HCT116 (cell line): Measurements from ENCODE around the gene CFD. TPM values are rescaled to one million over a fixed set of nuclear protein-coding genes. Genes with fewer than 3 reads are reported as not detected.

Experiments
- ATAC-seq: fragments of 200-7000 bp; cut with Tn5 transposase; 2 replicates; pipeline ENCODE4 v1.9.1; 2020; ENCODE audit warnings: mild to moderate bottlenecking, moderate library complexity
- BruUV-seq: library from RNA; stranded (reverse); fragments of 400-500 nt; replicated peaks from 2 replicates; lab custom pipeline; 2021; lab: Mats Ljungman, UMichigan
- CTCF ChIA-PET: fragments of 300-600 bp; sonication (Branson Sonifier 250); formaldehyde crosslinking; loops from one replicate; lab custom pipeline; 2021; ENCODE audit warnings: antibody characterized with exemption; lab: Charles Lee
- POLR2A ChIA-PET: fragments of 300-600, 350-600 bp; sonication (Branson Sonifier 250); formaldehyde crosslinking; loops from one replicate; lab custom pipeline; 2021; ENCODE audit warnings: antibody characterized with exemption; lab: Charles Lee
- RAD21 ChIA-PET, 2 experiments: fragments of 300-600 bp; sonication (Branson Sonifier 250); formaldehyde crosslinking; loops; one replicate each; lab custom pipeline; 2023; ENCODE audit warnings: low total read pairs in 2 of 2; ENCODE audit not compliant: uncharacterized antibody in 2 of 2, unreplicated experiment in 2 of 2, low non-redundant PET in 1 of 2; lab: Charles Lee
- DNase-seq: peaks from one replicate; pipeline ENCODE4 v3.0.0-alpha.2; 2010; ENCODE audit warnings: low read depth, low spot score
- H2AFZ ChIP-seq: fragments of 200-600 bp; shearing (Covaris generic), sonication (generic); 2 replicates; pipeline ENCODE4 v1.6.1; 2017; ENCODE audit warnings: low read depth, mixed run types, mixed read lengths, antibody characterized with exemption, low read length; ENCODE audit not compliant: poor library complexity, severe bottlenecking
- H3K27ac ChIP-seq: 2 replicates; pipeline ENCODE4 v1.5.1; 2012; ENCODE audit warnings: low read depth, low read length
- H3K27me3 ChIP-seq: fragments of 200-600 bp; sonication (generic); 2 replicates; pipeline ENCODE4 v1.6.1; 2016; ENCODE audit warnings: mixed run types, low read length, mixed read lengths; ENCODE audit not compliant: insufficient read depth
- H3K36me3 ChIP-seq, 2 experiments: fragments of 200-500 bp in 1 of 2; fragments of 200-600 bp in 1 of 2; sonication (Bioruptor generic) in 1 of 2; sonication (generic) in 1 of 2; 2 replicates each; pipeline versions ENCODE4 v1.5.1 to v1.6.1; 2014 to 2016; ENCODE audit warnings: low read length in 2 of 2, inconsistent platforms in 1 of 2, mixed read lengths in 1 of 2, mixed run types in 1 of 2; ENCODE audit not compliant: insufficient read depth in 2 of 2, control insufficient read depth in 1 of 2
- H3K4me1 ChIP-seq, 2 experiments: fragments of 200-600 bp in 1 of 2; sonication (generic) in 1 of 2; 2 replicates each; pipeline versions ENCODE4 v1.5.1 to v1.6.1; 2012 to 2017; ENCODE audit warnings: low read length in 2 of 2, inconsistent platforms in 1 of 2, mild to moderate bottlenecking in 1 of 2, mixed read lengths in 1 of 2, mixed run types in 1 of 2, moderate library complexity in 1 of 2; ENCODE audit not compliant: insufficient read depth in 2 of 2, control insufficient read depth in 1 of 2
- H3K4me2 ChIP-seq: fragments of 200-600 bp; sonication (generic); 2 replicates; pipeline ENCODE4 v1.6.1; 2017; ENCODE audit warnings: mixed run types, low read length, mixed read lengths
- H3K4me3 ChIP-seq, 2 experiments: fragments of 200-600 bp in 1 of 2; sonication (generic) in 1 of 2; replicated peaks in 1 of 2; 2 replicates each; pipeline ENCODE4 v1.5.1; 2011 to 2016; ENCODE audit warnings: low read length in 2 of 2, control low read depth in 1 of 2, low read depth in 1 of 2, mild to moderate bottlenecking in 1 of 2, mixed read lengths in 1 of 2, mixed run types in 1 of 2
- H3K79me2 ChIP-seq: fragments of 200-600 bp; sonication (generic); 2 replicates; pipeline ENCODE4 v1.6.1; 2017; ENCODE audit warnings: mild to moderate bottlenecking, mixed run types, low read length, moderate library complexity, mixed read lengths; ENCODE audit not compliant: insufficient read depth
- H3K9ac ChIP-seq: fragments of 200-600 bp; sonication (generic); 2 replicates; pipeline ENCODE4 v1.6.1; 2016; ENCODE audit warnings: low read length, mixed read lengths
- H3K9me2 ChIP-seq: fragments of 200-600 bp; sonication (generic), shearing (Covaris generic); 2 replicates; pipeline ENCODE4 v1.6.1; 2017; ENCODE audit warnings: mixed run types, mild to moderate bottlenecking, moderate library complexity; ENCODE audit not compliant: insufficient read depth
- H3K9me3 ChIP-seq, 2 experiments: fragments of 200-500 bp in 1 of 2; fragments of 200-600 bp in 1 of 2; sonication (Bioruptor generic) in 1 of 2; sonication (generic) in 1 of 2; 2 replicates each; pipeline ENCODE4 v1.6.1; 2014 to 2017; ENCODE audit warnings: low read length in 2 of 2, mixed read lengths in 2 of 2, inconsistent platforms in 1 of 2, low read depth in 1 of 2, mild to moderate bottlenecking in 1 of 2, mixed run types in 1 of 2, moderate library complexity in 1 of 2; ENCODE audit not compliant: control insufficient read depth in 1 of 2, insufficient read depth in 1 of 2
- H4K20me1 ChIP-seq: fragments of 200-600 bp; sonication (generic), shearing (Covaris generic); 2 replicates; pipeline ENCODE4 v1.6.1; 2017; ENCODE audit warnings: mixed run types, mild to moderate bottlenecking, moderate library complexity; ENCODE audit not compliant: insufficient read depth
- EZH2 ChIP-seq: fragments of 200-600 bp; sonication (generic); IDR thresholded peaks from 2 replicates; pipeline ENCODE4 v1.6.1; 2017; ENCODE audit warnings: antibody characterized with exemption, mixed run types
- EZH2phosphoT487 ChIP-seq: fragments of 200-600 bp; IDR thresholded peaks from 2 replicates; pipeline ENCODE4 v1.6.1; 2018; ENCODE audit warnings: antibody characterized with exemption, borderline replicate concordance
- MAX ChIP-seq: IDR thresholded peaks from 2 replicates; pipeline ENCODE4 v1.6.1; 2012
- REST ChIP-seq: IDR thresholded peaks from 2 replicates; pipeline ENCODE4 v1.6.1; 2012; ENCODE audit warnings: low read depth
- TCF7L2 ChIP-seq: IDR thresholded peaks from 2 replicates; pipeline ENCODE4 v1.7.0; 2011; ENCODE audit warnings: borderline replicate concordance, inconsistent platforms; ENCODE audit not compliant: insufficient read depth, insufficient read length; ENCODE audit errors: extremely low read depth
- YY1 ChIP-seq: IDR thresholded peaks from 2 replicates; pipeline ENCODE4 v1.6.1; 2011; ENCODE audit warnings: low read length, low read depth, moderate library complexity, mild to moderate bottlenecking; ENCODE audit not compliant: insufficient replicate concordance; ENCODE audit errors: extremely low read depth
- ZNF274 ChIP-seq: fragments of 200-500 bp; sonication (Bioruptor generic); IDR thresholded peaks from 2 replicates; pipeline ENCODE4 v1.6.1; 2014; ENCODE audit warnings: mild to moderate bottlenecking, low read depth, low read length, inconsistent platforms
- intact Hi-C: fragments of 100-400 bp; cut with micrococcal nuclease; formaldehyde crosslinking; loops from 2 replicates; pipeline ENCODE4 v1.10.0; 2022
- total RNA-seq: library from RNA; stranded (reverse); gene quantifications from one replicate; pipeline ENCODE4 v1.2.1, GENCODE V29; 2021; ENCODE audit not compliant: unreplicated experiment

Gene CFD
- total RNA-seq, 1 experiment from 2014 or later, result 80.2 TPM

- CTCF ChIA-PET, result no interaction called here
- no peaks in the 10 kb centered on the region for H3K27me3 ChIP-seq
- H3K9ac ChIP-seq, result no peak overlapping the region
- H3K9me3 ChIP-seq, result no peaks in the 10 kb centered on the region
- H3K4me2 ChIP-seq, result no peak overlapping the region
- no peak for TF ChIP-seq EZH2
- TF ChIP-seq EZH2phosphoT487, result no peak
- TF ChIP-seq ZNF274, result no peak
- TF ChIP-seq REST, result no peak
- no peak for TF ChIP-seq MAX
- no peak for TF ChIP-seq TCF7L2
- TF ChIP-seq YY1, result no peak
- ATAC-seq (no peak), DNase-seq (no peak)
- H3K4me3 ChIP-seq, result no peak overlapping the region
- H3K36me3 ChIP-seq, result no peaks in the 10 kb centered on the region
- intact Hi-C loops, result no loop called here
- H3K9me2 ChIP-seq, result no peaks in the 10 kb centered on the region
- RAD21 ChIA-PET, result no interaction called here
- H2AFZ ChIP-seq, result no peak overlapping the region
- H4K20me1 ChIP-seq, result no peaks in the 10 kb centered on the region
- H3K27ac ChIP-seq, result no peak overlapping the region
- POLR2A ChIA-PET, result no interaction called here
- H3K79me2 ChIP-seq, result no peaks in the 10 kb centered on the region
- no TSS peak for BruUV-seq
- H3K4me1 ChIP-seq, result peaks cover 0 to 4% of the 10 kb centered on the region in 2 experiments; a peak in 3 of 4 replicates
Observed at GRCh38 chr19:829129-829758, 30.2 kb upstream of the CFD start.
